Measurements from ENCODE around the gene ARL8B. TPM values are rescaled to one million over a fixed set of nuclear protein-coding genes. Genes with fewer than 3 reads are reported as not detected.

The ARL8B gene
- total and polyA plus RNA-seq, 9 of the 15 experiments (the other 6 are each of a cell fraction or from before 2014, with no cell fraction given) = 28.5 to 99.4 (median 77.2) TPM

DNA sequence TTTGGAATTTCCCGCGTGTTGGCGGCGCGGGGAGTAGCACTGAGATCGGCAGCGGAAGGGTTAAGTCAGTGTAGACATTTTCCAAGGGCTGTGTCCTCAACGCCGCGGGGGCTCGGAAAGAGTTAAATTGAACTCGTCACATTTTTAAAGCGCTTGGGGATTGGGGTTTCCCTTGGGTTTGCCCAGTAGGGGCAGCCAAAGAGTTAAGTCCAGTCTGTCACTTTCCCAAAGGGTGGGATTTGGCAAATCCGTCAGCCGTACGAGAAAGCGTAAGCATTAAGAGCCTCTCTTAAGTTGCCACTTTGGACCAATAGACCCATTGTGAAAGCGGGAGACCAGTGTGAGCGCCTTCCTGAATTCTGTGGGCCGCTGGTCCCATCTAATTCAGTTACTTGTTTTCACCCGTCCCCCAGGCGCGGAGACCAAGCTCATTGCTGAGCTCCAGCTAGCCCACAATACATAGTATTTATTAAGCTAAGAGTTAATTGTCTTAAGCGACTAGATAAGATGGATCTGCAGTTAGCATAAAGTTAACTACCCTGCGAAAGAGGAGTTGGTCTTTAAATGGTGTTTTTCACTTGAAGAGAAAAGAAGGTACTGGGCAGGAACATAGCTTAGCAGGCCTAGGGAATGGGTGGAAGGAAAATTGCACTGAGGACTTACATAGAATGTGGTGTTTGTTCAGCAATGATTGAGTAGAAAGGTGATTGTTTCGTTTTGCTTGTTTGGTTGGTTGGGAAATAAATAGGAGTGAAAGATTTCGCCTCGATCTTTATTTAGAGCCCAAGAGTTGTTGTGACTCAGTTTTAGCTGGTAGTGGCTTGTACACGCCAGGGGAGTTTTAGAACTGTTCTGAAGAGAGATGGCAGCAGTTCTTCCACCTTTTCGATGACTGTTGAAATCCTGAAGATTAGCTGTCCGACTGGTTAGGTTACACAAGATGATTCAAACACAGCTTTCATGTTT, 932 bp downstream of the ARL8B start (continued):
- TF ChIP-seq ZBTB43 (CRISPR knock-in tag; IDR thresholded peaks at IDR 0.05) = no peak
- TF ChIP-seq SMAD4 (CRISPR knock-in tag; conservative IDR thresholded peaks at IDR 0.05) = no peak
- peak; percentile 24; the same call in 1 of the 2 replicates for TF ChIP-seq NKRF (IDR thresholded peaks at IDR 0.05; ENCODE audit: borderline replicate concordance)
- no peak for TF ChIP-seq U2AF1 (optimal IDR thresholded peaks at IDR 0.05; ENCODE audit: low read depth, low read length)
- TF ChIP-seq CBX3 (IDR thresholded peaks at IDR 0.05; ENCODE audit: borderline replicate concordance in 1 of 2, low read length in 2 of 2) = 0 out of 3 replicates have a peak, but pooled peaks of 1 of the 2 experiments have one; percentile 29
- no peak for TF ChIP-seq PHB (CRISPR knock-in tag; IDR thresholded peaks at IDR 0.05)
- TF ChIP-seq HDAC1 (IDR thresholded peaks at IDR 0.05) = peak in 1 of 2 experiments; percentile 54; a peak in 1 of 4 replicates
- TF ChIP-seq MTF1 (CRISPR knock-in tag; IDR thresholded peaks at IDR 0.05; ENCODE audit: borderline replicate concordance) = no peak
- TF ChIP-seq XRCC5 (IDR thresholded peaks at IDR 0.05; ENCODE audit: low read depth, low read length) = 0 out of 2 replicates have a peak, but pooled peaks have one; percentile 37
- TF ChIP-seq ZNF174 (CRISPR knock-in tag; IDR thresholded peaks at IDR 0.05) = no peak
- TF ChIP-seq CCNT2 (IDR thresholded peaks at IDR 0.05; ENCODE audit: borderline replicate concordance, extremely low read depth, insufficient read length, low read depth, low read length) = no peak
- TF ChIP-seq HLTF (IDR thresholded peaks at IDR 0.05) = 0 out of 2 replicates have a peak, but pooled peaks have one; percentile 16
- TF ChIP-seq SMAD2 (IDR thresholded peaks at IDR 0.05; ENCODE audit: low read depth, low read length) = no peak
- TF ChIP-seq NFE2L1 (tag; IDR thresholded peaks at IDR 0.05; ENCODE audit: borderline replicate concordance, low read depth) = no peak
- TF ChIP-seq DDX20 (tag; IDR thresholded peaks at IDR 0.05; ENCODE audit: low read depth) = no peak
- TF ChIP-seq ZBTB26 (CRISPR knock-in tag; IDR thresholded peaks at IDR 0.05) = no peak
- TF ChIP-seq DMBX1 (CRISPR knock-in tag; IDR thresholded peaks at IDR 0.05; ENCODE audit: borderline replicate concordance) = no peak
- no peak for TF ChIP-seq CBFB (CRISPR knock-in tag; IDR thresholded peaks at IDR 0.05)

Measured in K562 (cell line).